Left ventricle myocardium superior (tissue), 1 donor: ENCODE data around the gene ZNF679. TPM values are rescaled to one million over a fixed set of nuclear protein-coding genes. Genes with fewer than 3 reads are reported as not detected.
A peak's percentile ranks its signal among the peaks of the same experiment; 100 is the strongest.
"Not testable (repeated sequence)": the region's sequence is repeated elsewhere in the genome, so short reads cannot be mapped to it uniquely, and the experiment has no call there.

Experiments used
- ATAC-seq: fragments of 200-7000 bp; cut with Tn5 transposase; one replicate; pipeline ENCODE4 v1.9.1; 2020; ENCODE audit warnings: mild to moderate bottlenecking, moderate library complexity
- DNase-seq: peaks from one replicate; pipeline ENCODE4 v3.0.0-alpha.2; 2020
- intact Hi-C: fragments of 100-400 bp; cut with micrococcal nuclease; formaldehyde crosslinking; loops from one replicate; pipeline ENCODE4 v1.11.0; 2022
- long read RNA-seq: library from polyadenylated mRNA; unstranded; transcript quantifications from one replicate; pipeline ENCODE4 v2.0.0, GENCODE V29; 2021
- total RNA-seq: library from RNA; stranded (reverse); fragmentation: NEBNext Ultra II Directional; extraction: Animal tissue kit (Norgen Biotek cat#: 25700); gene quantifications from one replicate; pipeline ENCODE4 v1.2.1, GENCODE V29; 2021
- donor health status: DM: no; HTN: yes; CAD: no; lungs with severe emphysema.

ZNF679 gene
- not detected for total RNA-seq
- long read RNA-seq = 0 reads

DNA sequence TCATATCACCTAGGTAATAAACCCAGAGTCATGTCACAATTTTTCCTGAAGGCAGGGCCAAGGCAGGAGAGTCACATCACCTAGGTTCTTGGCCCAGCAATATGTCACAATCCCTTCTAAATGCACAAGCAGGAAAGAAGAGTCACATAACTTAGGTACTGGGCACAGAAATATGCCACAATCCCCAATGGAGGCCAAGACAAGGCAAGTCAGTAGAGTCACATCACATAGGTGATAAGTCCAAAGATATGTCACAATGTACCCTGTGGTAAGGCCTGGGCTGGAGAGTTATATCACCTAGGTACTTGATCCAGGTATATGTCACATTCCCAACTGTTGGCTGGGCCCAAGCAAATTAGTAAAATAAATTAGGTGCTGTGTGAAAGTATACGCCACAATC is at the start of gene ZNF679:
Gene ZNF679 (plus strand): TSS at position 301 of the 400 bp plus-strand sequence. CDS start 20,644 bp downstream, outside the sequence.
- intact Hi-C loops, ATAC-seq, DNase-seq: not testable (repeated sequence)

DNA sequence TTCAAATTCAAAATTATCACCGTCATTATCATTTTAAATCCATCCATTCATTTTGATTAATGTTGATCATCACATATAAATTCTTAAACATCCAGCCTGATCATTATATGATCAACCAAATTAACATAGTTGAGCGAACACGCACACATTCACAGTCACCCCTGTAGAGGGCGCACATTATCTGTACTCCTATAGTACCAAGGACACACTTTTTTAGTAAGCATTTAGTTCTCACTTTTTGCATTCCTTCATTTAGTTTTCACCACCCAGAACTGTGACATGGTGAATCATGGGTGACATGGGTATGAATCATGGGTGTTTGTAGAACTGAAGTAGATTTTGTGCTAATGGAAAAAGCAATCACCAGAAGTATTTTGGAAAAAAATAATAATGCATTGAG is 47.3 kb upstream of the ZNF679 start:
- ATAC-seq = no peak
- intact Hi-C loops = loop anchor here (2.0 kb wide), 1 partner anchor 438 kb away; no protein-coding TSS in a partner anchor

DNA sequence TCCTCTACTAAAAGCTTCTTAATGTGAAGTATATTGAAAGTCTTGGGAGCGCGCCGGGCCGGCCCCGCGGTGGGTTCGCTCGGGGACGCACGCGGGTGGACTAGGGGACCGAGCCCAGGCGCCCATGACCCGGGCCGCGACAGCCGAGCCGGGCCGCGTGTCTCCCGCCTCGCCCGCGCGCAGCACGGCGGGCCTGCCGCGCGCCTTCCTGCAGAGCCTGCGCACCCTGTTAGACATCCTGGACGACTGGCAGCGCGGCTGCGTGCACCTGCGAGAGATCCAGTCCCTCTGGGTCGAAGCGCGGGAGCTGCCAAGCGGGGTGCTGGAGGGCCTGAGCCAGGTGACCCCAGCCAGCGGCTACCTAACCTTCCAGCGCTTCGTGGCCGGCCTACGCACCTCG is 46.7 kb upstream of the ZNF679 start:
- ATAC-seq (no peak), DNase-seq (no peak)
- intact Hi-C loops = loop anchor here (2.0 kb wide), 1 partner anchor 437 kb away; no protein-coding TSS in a partner anchor

More for the DNA sequence above, 47.3 kb upstream of the ZNF679 start:
- no peak for DNase-seq

DNA sequence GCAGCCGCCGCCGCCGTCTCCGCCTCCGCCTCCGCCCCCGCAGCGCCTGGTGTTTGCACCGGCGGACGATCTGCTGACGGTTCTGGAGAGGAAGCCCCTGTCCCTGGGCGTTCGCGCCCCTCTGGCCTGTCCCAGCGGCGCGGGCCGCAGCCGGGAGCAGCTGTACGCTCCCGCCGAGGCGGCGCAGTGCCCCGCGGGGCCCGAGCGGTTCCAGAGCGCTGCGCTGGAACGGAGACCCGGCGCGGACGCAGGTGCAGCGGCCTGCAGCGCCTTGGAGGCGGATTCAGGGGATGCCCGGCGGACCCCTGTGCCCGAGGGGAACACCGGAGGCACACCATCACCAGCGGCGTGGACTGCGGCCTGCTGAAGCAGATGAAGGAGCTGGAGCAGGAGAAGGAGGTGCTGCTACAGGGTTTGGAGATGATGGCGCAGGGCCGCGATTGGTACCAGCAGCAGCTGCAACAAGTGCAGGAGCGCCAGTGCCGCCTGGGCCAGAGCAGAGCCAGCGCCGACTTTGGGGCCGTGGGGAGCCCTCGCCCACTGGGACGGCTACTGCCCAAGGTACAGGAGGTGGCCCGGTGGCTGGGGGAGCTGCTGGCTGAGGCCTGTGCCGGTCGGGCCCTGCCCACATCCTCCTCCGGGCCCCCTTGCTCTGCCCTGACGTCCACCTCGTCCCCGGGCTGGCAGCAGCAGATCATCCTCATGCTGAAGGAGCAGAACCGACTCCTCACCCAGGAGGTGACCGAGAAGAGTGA is 46.1 kb upstream of the ZNF679 start:
- DNase-seq = no peak
- intact Hi-C loops = no loop called here
- no peak for ATAC-seq

DNA sequence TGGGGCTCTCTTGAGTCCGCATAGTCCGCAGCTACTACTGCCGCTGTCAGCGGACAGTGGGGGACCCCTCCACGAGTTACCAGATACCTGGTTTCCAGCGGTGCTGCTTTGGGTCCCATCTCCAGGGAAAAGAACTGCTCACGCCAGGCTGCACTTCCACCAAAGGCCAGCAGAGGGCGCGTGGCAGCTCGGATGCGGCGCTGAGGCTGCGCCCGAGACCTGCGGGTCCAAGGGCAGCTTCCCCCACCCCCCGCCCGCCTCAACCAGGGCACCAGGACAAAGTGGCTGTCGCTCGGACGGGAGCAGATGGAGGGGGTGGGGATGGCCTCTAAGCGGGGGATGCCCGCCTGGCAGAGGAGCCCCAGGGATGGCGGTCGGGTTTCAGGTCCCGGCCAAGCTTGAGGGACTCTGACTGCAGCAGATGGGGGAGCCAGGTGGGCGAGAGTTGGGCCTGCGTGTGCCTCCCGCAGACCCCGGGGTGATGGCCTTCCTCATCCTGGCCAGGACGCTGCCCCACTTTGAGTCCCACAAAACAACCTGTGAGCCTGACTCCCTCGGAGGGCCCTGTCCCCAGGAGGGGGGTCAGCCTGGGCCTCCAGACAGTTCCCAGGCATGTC is 45.0 kb upstream of the ZNF679 start:
- no peak for ATAC-seq

DNA sequence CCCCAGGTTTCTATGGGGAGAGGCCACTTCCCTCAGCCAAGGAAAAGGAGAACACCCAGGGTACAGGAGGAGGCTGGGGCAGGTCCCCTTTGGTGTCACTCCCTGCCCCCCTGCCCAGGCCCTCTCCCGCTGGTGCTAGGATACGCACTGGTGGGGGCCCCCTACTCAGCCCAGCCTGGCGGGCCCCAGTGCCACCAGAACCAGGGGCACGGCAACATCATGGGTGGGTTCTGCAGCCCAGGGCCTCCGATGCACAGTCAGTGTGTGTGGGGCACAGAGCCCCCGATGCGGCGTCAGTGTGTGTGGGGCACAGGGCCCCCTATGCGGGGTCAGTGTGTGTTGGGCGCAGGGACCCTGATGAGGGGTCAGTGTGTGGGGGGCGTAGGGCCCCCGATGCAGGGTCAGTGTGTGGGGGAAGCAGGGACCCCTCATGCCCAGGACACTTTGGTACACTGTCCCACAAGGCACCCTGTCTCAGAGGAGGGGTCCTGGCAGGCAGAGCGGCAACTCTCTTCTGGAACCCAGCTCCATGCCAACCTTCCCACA is 44.4 kb upstream of the ZNF679 start:
- no peak for DNase-seq
- intact Hi-C loops = no loop called here
- no peak for ATAC-seq

More for the DNA sequence above, 45.0 kb upstream of the ZNF679 start:
- peak; percentile 63 for DNase-seq
- intact Hi-C loops = no loop called here

DNA sequence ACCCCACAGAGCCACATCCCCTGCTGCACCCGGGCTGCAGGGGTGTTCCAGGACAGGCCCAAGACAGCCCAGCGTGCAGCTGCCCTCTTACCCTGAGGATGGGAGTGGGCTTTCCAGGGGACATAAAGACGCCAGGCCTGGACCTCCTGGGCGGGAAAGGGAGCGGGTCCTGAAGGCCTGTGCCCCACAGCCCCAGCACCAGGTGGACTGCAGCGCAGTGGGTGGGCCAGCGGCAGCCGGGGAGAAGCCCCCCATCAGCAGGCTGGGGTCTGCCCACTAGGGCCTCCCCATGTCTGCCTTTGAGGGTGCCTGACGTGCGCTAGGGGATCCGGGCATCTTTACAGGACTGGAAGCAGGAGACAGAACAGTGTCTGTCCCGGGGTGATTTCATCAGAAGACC is 43.9 kb upstream of the ZNF679 start:
- intact Hi-C loops = no loop called here
- ATAC-seq (no peak), DNase-seq (no peak)

DNA sequence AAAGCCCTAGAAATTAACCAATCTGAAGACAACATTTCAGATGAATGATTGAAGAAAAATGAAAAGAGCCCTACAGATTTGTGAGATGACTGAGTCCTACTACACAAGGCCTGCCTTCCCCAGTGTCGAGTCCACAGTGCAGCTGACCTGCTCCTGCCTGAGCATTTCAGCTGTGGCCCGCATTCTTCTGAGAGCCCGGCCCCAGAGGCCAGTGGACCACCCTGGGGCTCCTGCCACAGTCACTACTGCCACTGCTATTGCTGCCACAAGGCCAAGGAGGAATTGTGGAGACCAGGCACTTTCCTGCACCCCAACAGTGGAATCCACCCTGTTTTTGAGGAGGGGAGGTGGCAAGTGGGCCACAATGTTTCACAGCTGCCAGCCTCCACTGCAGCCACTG is 40.9 kb upstream of the ZNF679 start:
- intact Hi-C loops = no loop called here

DNA sequence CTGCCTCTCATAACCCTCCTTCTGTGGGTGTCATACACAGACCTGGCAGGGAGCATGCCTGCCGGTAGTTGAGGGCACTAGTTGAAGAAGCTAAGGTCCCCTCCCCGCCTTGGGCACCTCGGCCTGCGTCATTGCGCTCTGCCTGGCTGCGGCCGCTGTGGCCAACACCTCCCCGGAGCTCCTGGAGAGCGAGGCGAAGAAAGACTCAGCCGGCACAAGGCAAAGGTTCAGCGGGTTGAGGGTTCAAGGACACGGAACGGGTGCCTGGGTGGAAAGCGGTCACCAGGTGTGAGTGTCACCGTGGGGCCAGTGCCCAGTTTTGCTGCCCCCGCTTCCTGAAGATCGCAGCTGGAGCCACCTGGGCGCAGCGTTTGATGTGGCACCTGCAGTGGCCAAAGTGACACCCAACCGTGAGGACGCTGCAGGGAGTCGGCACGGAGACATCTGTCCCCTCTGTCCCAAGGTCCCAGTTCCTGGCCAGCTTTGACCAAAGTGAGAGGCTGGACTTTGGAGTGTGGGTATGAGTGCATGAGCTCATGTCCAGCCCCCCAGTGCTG is 36.0 kb upstream of the ZNF679 start:
- intact Hi-C loops = no loop called here

More for the DNA sequence above, 40.9 kb upstream of the ZNF679 start:
- ATAC-seq (no peak), DNase-seq (no peak)

DNA sequence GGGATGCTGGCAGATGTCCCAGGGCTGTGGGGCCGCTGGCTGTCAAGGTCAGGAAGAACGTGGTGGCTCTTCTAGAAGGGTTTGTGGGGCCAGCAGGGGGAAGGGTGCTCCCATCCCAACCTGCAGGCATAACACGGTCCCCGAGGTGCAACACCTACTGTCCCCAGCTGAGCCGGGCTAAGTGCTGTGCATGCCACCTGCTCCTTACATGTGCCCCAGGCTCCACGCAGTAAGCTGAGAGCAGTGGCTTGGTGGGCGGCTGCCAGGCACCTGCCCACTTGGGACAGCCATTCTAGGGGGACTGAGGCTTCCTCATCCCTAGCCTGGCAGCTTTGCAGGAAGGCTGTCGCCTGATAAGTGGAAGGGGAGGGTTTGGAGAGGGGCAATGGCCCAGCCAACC is 35.5 kb upstream of the ZNF679 start:
- intact Hi-C loops = no loop called here
- ATAC-seq = no peak
- DNase-seq = no peak

More for the DNA sequence above, 36.0 kb upstream of the ZNF679 start:
- DNase-seq (no peak), ATAC-seq (no peak)

DNA sequence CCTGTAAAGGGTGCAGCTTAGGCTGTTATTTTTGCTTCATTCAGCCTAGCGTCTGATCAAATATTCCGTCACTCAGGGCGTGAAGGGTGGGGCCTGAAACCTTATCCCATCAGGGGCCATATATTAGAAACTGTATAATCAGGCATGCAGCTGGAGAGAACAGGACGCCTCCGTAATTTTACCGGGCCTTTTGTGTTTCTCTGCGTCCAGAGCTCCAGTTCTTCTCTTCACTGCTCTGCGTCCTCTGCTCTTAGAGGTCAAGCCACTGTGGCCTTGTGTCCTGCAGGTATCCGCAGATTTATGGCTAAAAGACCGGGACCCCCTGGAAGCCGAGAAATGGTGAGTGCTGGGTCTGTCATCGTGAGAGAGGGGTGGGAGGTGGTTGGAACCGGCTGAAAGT is 21.4 kb upstream of the ZNF679 start, which contains the start of gene ZNF735:
Gene ZNF735 (plus strand): TSS at position 301 of the 400 bp plus-strand sequence. CDS start 0 bp downstream, at position 301.
- intact Hi-C loops = no loop called here
- no peak for DNase-seq
- ATAC-seq = no peak

DNA sequence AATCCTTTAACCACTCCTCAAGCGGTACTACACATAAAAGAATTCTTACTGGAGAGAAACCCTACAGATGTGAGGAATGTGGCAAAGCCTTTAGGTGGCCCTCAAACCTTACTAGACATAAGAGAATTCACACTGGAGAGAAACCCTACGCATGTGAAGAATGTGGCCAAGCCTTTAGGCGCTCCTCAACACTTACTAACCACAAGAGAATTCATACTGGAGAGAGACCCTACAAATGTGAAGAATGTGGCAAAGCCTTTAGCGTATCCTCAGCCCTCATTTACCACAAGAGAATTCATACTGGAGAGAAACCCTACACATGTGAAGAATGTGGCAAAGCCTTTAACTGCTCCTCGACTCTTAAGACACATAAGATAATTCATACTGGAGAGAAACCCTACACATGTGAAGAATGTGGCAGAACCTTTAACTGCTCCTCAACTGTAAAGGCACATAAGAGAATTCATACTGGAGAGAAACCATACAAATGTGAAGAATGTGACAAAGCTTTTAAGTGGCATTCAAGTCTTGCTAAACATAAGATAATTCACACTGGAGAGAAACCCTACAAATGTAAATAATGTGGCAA is 8.5 kb upstream of the ZNF679 start:
- DNase-seq, intact Hi-C loops, ATAC-seq: not testable (repeated sequence)

DNA sequence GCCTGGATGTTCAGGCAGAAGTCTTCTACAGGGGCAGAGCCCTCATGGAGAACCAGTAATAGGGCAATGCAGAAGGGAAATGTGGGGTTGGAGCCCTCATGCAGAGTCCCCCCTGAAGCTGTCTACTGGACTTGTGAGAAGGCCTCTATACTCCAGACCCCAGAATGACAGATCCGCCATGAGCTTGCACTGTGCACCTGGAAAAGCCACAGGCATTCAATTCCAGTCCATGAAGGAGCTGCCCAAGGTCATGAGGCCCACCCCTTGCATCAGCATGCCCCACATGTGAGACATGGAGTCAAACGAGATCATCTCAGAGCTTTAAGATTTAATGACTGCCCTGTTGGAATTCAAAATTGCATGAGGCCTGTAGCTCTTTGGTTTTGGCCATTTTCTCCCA is 4.9 kb upstream of the ZNF679 start:
- ATAC-seq = no peak
- DNase-seq = no peak
- intact Hi-C loops = no loop called here

DNA sequence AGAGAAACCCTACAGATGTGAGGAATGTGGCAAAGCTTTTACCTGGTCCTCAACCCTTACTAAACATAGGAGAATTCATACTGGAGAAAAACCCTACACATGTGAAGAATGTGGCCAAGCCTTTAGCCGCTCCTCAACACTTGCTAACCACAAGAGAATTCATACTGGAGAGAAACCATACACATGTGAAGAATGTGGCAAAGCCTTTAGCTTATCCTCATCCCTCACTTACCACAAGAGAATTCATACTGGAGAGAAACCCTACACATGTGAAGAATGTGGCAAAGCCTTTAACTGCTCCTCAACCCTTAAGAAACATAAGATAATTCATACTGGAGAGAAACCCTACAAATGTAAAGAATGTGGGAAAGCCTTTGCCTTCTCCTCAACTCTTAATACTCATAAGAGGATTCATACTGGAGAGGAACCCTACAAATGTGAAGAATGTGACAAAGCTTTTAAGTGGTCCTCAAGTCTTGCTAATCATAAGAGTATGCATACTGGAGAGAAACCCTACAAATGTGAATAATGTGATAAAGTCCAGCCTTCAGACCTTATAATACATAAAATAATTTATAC is 38.2 kb downstream of the ZNF679 start:
- ATAC-seq (no peak), DNase-seq (no peak)
- intact Hi-C loops = no loop called here

DNA sequence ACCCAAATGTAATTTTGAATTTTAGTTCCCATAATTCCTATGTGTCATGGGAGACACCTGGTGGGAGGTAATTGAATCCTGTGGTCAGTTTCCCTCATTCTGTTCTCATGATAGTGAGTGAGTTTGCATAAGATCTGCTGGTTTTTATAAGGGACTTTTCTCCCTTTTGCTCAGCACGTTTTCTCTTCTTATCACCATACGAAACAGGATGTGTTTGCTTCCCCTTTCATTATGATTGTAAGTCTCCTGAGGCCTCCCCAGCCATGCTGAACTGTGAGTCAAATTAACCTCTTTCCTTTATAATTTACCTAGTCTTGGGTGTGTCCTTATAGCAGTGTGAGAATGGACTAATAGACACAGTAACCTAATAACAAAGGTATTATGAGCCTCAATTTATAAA is 49.4 kb downstream of the ZNF679 start:
- ATAC-seq = no peak
- intact Hi-C loops = no loop called here

DNA sequence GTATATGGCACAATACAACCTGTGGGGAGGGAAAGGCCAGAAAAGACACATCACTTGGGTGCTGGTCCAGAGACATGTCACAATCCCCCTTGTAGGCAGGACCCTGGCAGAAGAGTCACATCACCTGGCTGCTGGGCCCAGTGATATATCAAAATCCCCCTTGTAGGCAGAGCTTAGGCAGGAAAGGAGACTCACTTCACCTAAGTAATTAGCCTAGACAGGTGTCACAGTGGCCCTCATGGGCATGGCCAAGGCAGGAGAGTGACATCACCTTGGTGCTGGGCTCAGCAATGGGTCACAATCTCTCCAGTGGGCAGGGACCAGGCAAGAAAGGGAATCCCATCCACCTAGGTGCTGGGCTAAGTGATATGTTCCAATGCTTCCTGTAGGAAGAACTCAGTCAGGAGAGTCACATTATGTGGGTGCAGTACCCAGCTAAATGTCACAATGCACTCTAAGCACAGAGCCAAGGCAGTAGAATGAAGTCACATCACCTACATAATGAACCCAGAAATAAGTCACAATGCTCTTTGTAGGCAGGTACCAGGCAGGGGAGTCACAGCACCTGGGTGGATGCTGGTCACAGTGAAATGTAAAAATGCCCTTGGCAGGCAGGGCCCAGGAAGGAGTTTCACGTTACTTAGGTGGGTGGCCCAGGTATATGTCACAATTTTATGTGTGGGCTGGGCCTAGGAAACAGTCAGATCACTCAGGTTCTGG is 66.6 kb downstream of the ZNF679 start:
- ATAC-seq (no peak), DNase-seq (no peak)

More for the DNA sequence above, 49.4 kb downstream of the ZNF679 start:
- DNase-seq = no peak

DNA sequence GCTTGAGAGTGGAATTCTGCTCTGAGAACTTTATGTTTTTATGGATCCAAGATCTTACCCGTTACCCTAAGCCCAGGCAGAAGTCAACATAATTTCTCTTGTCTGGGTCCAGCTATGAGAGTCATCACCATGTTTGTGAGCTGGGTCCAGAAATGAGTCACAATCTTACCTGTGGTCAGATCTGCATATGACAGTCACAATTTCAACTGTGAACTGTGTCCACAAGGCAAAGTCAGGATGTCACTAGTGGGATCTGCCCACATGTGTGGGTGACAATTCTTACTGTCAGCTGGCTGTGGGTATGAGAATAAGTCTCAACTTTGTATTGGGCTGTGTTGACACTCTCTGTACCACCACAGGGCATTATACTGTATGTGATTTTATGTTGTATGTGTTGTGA is 69.1 kb downstream of the ZNF679 start:
- intact Hi-C loops, DNase-seq: not testable (repeated sequence)

More for the DNA sequence above, 66.6 kb downstream of the ZNF679 start:
- intact Hi-C loops = no loop called here

DNA sequence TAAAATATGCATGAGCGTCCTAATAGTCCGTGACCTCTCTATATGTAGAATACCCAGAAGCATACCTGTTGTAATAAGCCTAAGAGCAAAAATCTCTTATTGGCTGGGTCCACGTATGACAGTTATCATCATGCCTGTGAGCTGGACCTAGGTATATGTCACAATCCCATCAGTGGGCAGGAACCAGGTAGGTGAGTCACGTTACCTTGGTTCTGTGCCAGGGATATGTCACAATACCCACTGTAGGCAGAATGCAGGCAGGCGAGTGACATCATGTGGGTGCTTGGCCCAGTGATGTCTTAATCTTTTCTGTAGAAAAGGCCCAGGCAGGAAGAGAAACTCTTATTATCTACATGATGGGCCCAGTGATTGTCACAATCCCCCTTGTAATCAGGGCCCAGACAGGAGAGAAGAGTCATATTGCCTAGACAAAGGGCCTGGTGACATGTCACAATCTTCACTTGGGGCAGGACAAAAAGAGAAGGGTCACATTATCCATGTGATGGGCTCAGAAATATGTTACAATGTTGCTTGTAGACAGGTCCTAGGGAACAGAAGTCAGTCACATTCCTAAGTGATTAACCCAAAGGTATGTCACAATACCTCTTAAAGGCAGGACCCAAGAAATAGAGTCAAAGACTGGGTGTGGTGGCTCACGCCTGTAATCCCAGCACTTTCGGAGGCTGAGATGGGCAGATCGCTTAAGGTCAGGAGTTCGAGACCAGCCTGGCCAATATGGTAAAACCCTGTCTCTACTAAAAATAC is 72.5 kb downstream of the ZNF679 start:
- intact Hi-C loops = no loop called here
- DNase-seq = no peak
- no peak for ATAC-seq

More for the DNA sequence above, 69.1 kb downstream of the ZNF679 start:
- ATAC-seq = not testable (repeated sequence)
